Esophagus muscularis mucosa (tissue), 4 donors: ENCODE measurements around the gene CAPNS1.

ENCODE experiments used
- EP300 ChIP-seq: sonication (generic); formaldehyde crosslinking; IDR thresholded peaks from one replicate; pipeline ENCODE4 v1.6.1; 2017; ENCODE audit warnings: antibody characterized with exemption
- POLR2A ChIP-seq: fragments of 450-650 bp; IDR thresholded peaks from one replicate; pipeline ENCODE4 v1.6.1; 2017; ENCODE audit warnings: antibody characterized with exemption, moderate library complexity, mild to moderate bottlenecking, low read depth
- POLR2AphosphoS5 ChIP-seq, 2 donors: sonication (generic); formaldehyde crosslinking; IDR thresholded peaks; one replicate each; pipeline ENCODE4 v1.6.1; 2017; ENCODE audit warnings: antibody characterized with exemption in 2 of 2
- TF ChIP-seq, protein P1 (sequence below), 3 experiments: fragments of 200-600 bp in 2 of 3; fragments of 450-650 bp in 1 of 3; sonication (generic) in 2 of 3; IDR thresholded peaks; one replicate each; pipeline ENCODE4 v1.5.1; 2017 to 2019; ENCODE audit warnings: antibody characterized with exemption in 3 of 3, mild to moderate bottlenecking in 2 of 3, moderate library complexity in 1 of 3

DNA sequence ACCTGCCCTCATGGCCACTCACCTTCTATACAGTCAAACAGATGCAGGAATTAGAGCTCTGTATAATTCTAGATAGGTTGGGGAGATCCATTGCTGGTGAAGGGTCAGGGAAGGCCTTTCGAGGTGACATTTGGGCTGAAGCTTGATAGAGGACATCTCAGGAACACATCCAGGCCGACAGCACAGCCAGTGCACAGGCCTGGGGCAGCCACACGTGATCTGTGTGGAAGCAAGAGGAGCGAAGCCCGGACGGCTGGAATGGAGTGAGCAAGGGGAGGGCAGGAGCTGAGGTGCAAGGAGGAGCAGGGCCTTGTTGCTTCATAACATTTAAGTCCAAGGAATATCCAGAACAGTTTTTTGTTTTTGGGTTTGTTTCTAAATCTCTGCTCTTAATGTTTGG lies 33.4 kb upstream of the CAPNS1 start:
- TF ChIP-seq POLR2A (no peak), POLR2AphosphoS5 (IDR thresholded peaks at IDR 0.05) (no peak), EP300 (no peak)
- TF ChIP-seq, protein P1, sequence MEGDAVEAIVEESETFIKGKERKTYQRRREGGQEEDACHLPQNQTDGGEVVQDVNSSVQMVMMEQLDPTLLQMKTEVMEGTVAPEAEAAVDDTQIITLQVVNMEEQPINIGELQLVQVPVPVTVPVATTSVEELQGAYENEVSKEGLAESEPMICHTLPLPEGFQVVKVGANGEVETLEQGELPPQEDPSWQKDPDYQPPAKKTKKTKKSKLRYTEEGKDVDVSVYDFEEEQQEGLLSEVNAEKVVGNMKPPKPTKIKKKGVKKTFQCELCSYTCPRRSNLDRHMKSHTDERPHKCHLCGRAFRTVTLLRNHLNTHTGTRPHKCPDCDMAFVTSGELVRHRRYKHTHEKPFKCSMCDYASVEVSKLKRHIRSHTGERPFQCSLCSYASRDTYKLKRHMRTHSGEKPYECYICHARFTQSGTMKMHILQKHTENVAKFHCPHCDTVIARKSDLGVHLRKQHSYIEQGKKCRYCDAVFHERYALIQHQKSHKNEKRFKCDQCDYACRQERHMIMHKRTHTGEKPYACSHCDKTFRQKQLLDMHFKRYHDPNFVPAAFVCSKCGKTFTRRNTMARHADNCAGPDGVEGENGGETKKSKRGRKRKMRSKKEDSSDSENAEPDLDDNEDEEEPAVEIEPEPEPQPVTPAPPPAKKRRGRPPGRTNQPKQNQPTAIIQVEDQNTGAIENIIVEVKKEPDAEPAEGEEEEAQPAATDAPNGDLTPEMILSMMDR (IDR thresholded peaks at IDR 0.05), result no peak
